ENCODE results near the gene INKA2. TPM values are rescaled to one million over a fixed set of nuclear protein-coding genes. Genes with fewer than 3 reads are reported as not detected.

Gene INKA2
- polyA plus RNA-seq, 1 donor from 2014 or later: 0.77 TPM

GRCh38 chr1:111733183-111733991, 5.8 kb downstream of the INKA2 start:
- no peak overlapping the region for H3K4me3 ChIP-seq (ENCODE audit: low read length)
- H3K36me3 ChIP-seq (ENCODE audit: insufficient read depth, low read length): no peaks in the 10 kb centered on the region
- H3K79me2 ChIP-seq (replicated peaks; ENCODE audit: insufficient read depth, low read length): no peaks in the 10 kb centered on the region
- TF ChIP-seq REST (IDR thresholded peaks at IDR 0.05; ENCODE audit: borderline replicate concordance): no peak
- no peak for TF ChIP-seq EZH2 (IDR thresholded peaks at IDR 0.05; ENCODE audit: borderline replicate concordance, insufficient read depth, low read length, poor library complexity, severe bottlenecking)
- TF ChIP-seq EP300 (conservative IDR thresholded peaks at IDR 0.05; ENCODE audit: poor library complexity, severe bottlenecking): no peak
- no peak for TF ChIP-seq POLR2AphosphoS5 (IDR thresholded peaks at IDR 0.05)
- TF ChIP-seq TAF1 (IDR thresholded peaks at IDR 0.05; ENCODE audit: low read depth): no peak
- no peak for TF ChIP-seq CTCF (IDR thresholded peaks at IDR 0.05; ENCODE audit: poor library complexity, severe bottlenecking)
- no peak for TF ChIP-seq SMC3 (conservative IDR thresholded peaks at IDR 0.05; ENCODE audit: poor library complexity)
- no peak for TF ChIP-seq RAD21 (conservative IDR thresholded peaks at IDR 0.05)
- TF ChIP-seq MXI1 (conservative IDR thresholded peaks at IDR 0.05; ENCODE audit: poor library complexity, severe bottlenecking): no peak
- H3K27ac ChIP-seq (ENCODE audit: low read length): no peak overlapping the region
- no peak overlapping the region for H3K9ac ChIP-seq (ENCODE audit: low read length)
- H2AFZ ChIP-seq (ENCODE audit: low read depth, low read length): no peak overlapping the region
- H3K27me3 ChIP-seq (ENCODE audit: insufficient read depth, low read depth, low read length): peaks cover 2% of the 10 kb centered on the region
- H3K9me2 ChIP-seq (ENCODE audit: insufficient read depth, low read length): no peaks in the 10 kb centered on the region
- H4K20me1 ChIP-seq (ENCODE audit: insufficient read depth): no peaks in the 10 kb centered on the region
- H3F3A ChIP-seq (ENCODE audit: insufficient read depth, low read length, poor library complexity, severe bottlenecking): no peaks in the 10 kb centered on the region
- H3K9me3 ChIP-seq (ENCODE audit: low read length): no peaks in the 10 kb centered on the region
- no peak overlapping the region for H3K4me2 ChIP-seq (ENCODE audit: low read length)

- Histone ChIP-seq H3K9ac (ENCODE audit: low read length) (no peak overlapping the region), H3K4me2 (ENCODE audit: low read length) (no peak overlapping the region), H3K27ac (ENCODE audit: low read length) (no peak overlapping the region), H3K9me2 (ENCODE audit: insufficient read depth, low read length) (no peaks in the 10 kb centered on the region), H3K79me2 (replicated peaks; ENCODE audit: insufficient read depth, low read length) (no peaks in the 10 kb centered on the region), H3K27me3 (ENCODE audit: insufficient read depth, low read depth, low read length) (no peaks in the 10 kb centered on the region), H3K4me3 (ENCODE audit: low read length) (no peak overlapping the region), H4K20me1 (ENCODE audit: insufficient read depth) (no peaks in the 10 kb centered on the region), H3K36me3 (ENCODE audit: insufficient read depth, low read length) (no peaks in the 10 kb centered on the region), H3K9me3 (ENCODE audit: low read length) (no peaks in the 10 kb centered on the region), H3F3A (ENCODE audit: insufficient read depth, low read length, poor library complexity, severe bottlenecking) (no peaks in the 10 kb centered on the region), H2AFZ (ENCODE audit: low read depth, low read length) (no peak overlapping the region)
- no peak for TF ChIP-seq POLR2AphosphoS5 (IDR thresholded peaks at IDR 0.05)
- TF ChIP-seq SMC3 (conservative IDR thresholded peaks at IDR 0.05; ENCODE audit: poor library complexity): no peak
- no peak for TF ChIP-seq RAD21 (conservative IDR thresholded peaks at IDR 0.05)
- no peak for TF ChIP-seq REST (IDR thresholded peaks at IDR 0.05; ENCODE audit: borderline replicate concordance)
- no peak for TF ChIP-seq TAF1 (IDR thresholded peaks at IDR 0.05; ENCODE audit: low read depth)
- no peak for TF ChIP-seq MXI1 (conservative IDR thresholded peaks at IDR 0.05; ENCODE audit: poor library complexity, severe bottlenecking)
- TF ChIP-seq EZH2 (IDR thresholded peaks at IDR 0.05; ENCODE audit: borderline replicate concordance, insufficient read depth, low read length, poor library complexity, severe bottlenecking): no peak
- no peak for TF ChIP-seq CTCF (IDR thresholded peaks at IDR 0.05; ENCODE audit: poor library complexity, severe bottlenecking)
- no peak for TF ChIP-seq EP300 (conservative IDR thresholded peaks at IDR 0.05; ENCODE audit: poor library complexity, severe bottlenecking)
Measured at GRCh38 chr1:111732718-111733117, 6.5 kb downstream of the INKA2 start.

All from neural cell (in vitro differentiated cells).